IPS-15b (cell line): ENCODE measurements around the gene LAMB1.
A peak's percentile ranks its signal among the peaks of the same experiment; 100 is the strongest.
"Not testable (repeated sequence)": the region's sequence is repeated elsewhere in the genome, so short reads cannot be mapped to it uniquely, and the experiment has no call there.

ENCODE experiments used
- H3K27me3 ChIP-seq: one replicate; pipeline ENCODE4 v1.6.1; 2013; ENCODE audit warnings: low read length; ENCODE audit not compliant: control insufficient read depth, insufficient read depth
- H3K36me3 ChIP-seq: one replicate; pipeline ENCODE4 v1.6.1; 2013; ENCODE audit warnings: low read length; ENCODE audit not compliant: control insufficient read depth, insufficient read depth
- H3K4me1 ChIP-seq: one replicate; pipeline ENCODE4 v1.6.1; 2013; ENCODE audit warnings: mild to moderate bottlenecking, low read length; ENCODE audit not compliant: control insufficient read depth, insufficient read depth
- H3K4me3 ChIP-seq: one replicate; pipeline ENCODE4 v1.5.1; 2013; ENCODE audit warnings: low read depth, low read length
- H3K9ac ChIP-seq: one replicate; pipeline ENCODE4 v1.6.1; 2013; ENCODE audit warnings: low read depth, mild to moderate bottlenecking, low read length
- H3K9me3 ChIP-seq: one replicate; pipeline ENCODE4 v1.6.1; 2013; ENCODE audit warnings: mild to moderate bottlenecking, low read length; ENCODE audit not compliant: control insufficient read depth, insufficient read depth

Gene LAMB1

DNA sequence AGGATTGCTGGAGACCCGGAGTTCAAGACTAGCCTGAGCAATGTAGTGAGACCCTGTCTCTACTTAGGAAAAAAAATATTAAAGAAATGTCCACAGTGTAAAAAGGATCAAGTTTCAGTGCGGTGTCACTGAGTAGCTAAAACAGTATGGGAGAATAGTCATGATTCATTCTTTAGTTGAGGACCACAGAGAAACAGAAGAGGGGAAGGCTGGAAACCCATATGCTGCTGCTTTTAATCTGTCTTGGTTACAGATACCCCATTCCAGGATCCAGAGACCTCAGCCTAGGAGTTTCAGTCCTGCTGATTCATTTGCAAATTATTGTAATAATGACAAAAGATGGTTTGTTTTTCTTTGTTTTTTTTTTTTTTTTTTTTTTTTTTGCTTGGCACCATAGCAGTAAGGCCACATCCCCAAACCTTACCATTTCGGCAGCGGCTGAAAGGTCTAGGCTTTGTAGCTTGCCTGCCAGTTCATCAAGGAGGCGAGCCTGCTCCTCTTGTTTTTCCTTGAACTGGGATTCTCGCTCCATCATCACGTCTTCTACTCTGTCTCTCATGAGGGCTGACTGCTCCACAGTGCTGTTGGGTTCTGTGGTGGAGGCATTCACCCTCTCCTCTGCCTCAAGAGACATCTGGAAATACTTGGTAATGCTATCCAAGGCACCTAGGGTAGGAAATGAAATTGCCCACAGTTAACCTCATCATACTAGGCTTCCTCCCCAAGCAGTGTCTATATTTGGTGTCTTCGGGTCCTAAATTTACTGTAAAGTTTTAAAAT, 67.8 kb downstream of the LAMB1 start:
- Histone ChIP-seq H3K9me3 (no peaks in the 10 kb centered on the region), H3K27me3 (no peaks in the 10 kb centered on the region), H3K9ac (no peak overlapping the region), H3K36me3 (peaks cover 3% of the 10 kb centered on the region), H3K4me3 (no peak overlapping the region), H3K4me1 (peaks cover 48% of the 10 kb centered on the region)

DNA sequence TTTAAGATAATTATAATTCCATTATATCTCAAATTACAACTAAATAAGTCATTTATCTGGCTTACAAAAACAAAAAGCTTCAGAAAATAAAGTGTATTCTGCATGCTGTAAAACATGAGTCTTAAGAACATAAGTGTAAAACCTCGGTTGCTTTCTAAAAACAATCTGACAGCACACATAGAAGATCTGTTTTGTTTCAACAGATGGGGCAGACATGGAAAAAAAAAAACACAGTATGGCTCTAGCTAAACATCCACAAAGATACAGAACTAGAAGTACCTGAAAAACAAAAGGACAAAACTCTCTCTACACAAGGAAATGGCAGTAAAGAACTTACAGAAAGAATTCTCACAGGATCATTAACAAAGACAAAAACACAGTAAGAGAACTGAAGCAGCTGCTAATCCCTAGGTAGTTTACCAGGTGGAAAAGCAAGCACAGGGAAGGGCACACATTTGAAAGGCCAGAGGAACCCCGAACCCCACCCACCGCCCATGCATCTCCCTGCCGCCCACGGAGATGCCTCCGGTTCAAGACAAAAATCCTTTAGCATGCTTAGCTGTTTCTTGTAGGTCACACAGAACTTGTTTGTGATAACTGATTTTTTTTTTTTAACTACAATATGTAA, 69.5 kb downstream of the LAMB1 start:
- H3K4me3 ChIP-seq: no peak overlapping the region
- H3K36me3 ChIP-seq: peaks cover 7% of the 10 kb centered on the region
- no peak overlapping the region for H3K9ac ChIP-seq
- H3K27me3 ChIP-seq: no peaks in the 10 kb centered on the region
- no peaks in the 10 kb centered on the region for H3K9me3 ChIP-seq
- H3K4me1 ChIP-seq: peaks cover 48% of the 10 kb centered on the region

DNA sequence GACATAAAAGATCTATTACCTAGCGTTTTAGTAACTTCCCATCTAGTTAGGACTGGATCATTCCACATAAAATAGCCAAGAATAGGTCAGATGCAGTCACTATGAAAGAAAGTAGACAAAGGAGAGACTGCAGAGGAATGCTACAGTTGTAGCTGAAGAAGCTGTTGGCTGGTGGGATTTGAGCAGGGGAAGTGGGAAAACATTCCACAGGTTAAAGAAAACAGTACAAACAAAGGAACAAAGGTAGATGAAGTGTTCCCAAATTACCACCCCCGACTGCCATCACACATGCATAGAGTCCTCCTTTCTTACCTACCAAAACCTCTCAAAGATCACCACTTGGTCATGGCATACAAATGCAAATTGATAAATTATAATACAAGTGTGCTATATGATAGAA, 70.2 kb downstream of the LAMB1 start:
- Histone ChIP-seq H3K9me3 (no peaks in the 10 kb centered on the region), H3K9ac (no peak overlapping the region), H3K4me1 (peaks cover 48% of the 10 kb centered on the region), H3K4me3 (peak overlapping the region; percentile 4), H3K36me3 (peaks cover 7% of the 10 kb centered on the region), H3K27me3 (no peaks in the 10 kb centered on the region)

DNA sequence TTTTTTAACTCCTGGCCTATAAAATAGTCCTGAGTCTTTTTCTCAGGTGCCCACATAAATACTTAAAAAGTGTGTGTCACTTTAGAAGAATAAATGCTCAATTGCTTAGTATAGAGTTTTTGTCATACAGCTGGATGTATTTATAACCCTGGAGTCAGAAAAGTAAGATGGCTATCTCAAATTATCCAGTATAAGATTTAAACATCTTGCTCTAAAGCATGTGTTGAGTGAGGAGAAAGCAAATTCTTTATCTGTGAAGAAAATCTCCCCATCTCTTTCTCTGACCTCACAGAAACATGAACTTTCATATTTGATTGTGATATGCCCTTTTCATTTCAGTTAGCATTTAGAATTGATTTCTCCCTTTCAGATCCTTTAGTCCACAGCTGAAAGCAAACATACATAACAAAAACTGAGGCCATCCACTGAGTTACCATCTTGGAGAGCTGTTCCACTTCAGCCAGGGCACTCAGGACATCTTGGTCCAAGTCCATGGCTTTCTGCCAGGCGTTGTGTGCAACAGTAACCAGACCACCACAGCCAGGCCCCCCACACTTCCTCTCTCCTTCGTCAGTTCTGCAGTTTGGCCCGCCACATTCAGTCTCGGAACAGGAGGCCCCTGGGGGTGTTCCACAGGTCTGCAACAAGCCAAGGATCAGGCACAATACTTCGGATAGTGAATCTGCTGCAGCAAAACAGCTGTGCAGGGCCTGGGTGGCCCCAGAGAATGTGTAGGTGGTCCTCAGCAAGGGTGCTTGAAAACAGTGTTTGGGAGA, 71.0 kb downstream of the LAMB1 start:
- H3K9me3 ChIP-seq: no peaks in the 10 kb centered on the region
- peak overlapping the region; percentile 4 for H3K4me3 ChIP-seq
- peaks cover 7% of the 10 kb centered on the region for H3K36me3 ChIP-seq
- peaks cover 48% of the 10 kb centered on the region for H3K4me1 ChIP-seq
- no peak overlapping the region for H3K9ac ChIP-seq
- H3K27me3 ChIP-seq: no peaks in the 10 kb centered on the region

DNA sequence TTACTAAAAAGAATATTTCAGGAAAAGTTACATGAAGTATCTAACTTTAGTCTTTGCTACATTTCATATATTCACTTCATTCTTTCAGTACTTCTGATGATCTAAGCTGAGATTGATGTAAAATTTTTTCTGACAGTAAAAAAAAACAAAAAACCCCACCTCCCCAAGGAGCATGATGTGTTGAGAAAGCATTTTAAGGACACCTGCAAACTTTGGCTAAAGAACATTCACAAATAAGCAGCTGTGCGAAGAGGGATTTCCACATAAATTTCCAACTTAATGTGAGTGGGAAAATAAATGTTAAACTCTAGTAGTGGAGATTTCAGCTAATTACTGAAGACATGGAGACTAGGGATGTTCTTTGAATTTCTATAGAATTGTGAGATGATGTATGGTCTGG, 76.5 kb downstream of the LAMB1 start:
- no peak overlapping the region for H3K9ac ChIP-seq
- no peaks in the 10 kb centered on the region for H3K9me3 ChIP-seq
- no peak overlapping the region for H3K4me3 ChIP-seq
- no peaks in the 10 kb centered on the region for H3K27me3 ChIP-seq
- H3K4me1 ChIP-seq: peaks cover 20% of the 10 kb centered on the region
- H3K36me3 ChIP-seq: peaks cover 7% of the 10 kb centered on the region

DNA sequence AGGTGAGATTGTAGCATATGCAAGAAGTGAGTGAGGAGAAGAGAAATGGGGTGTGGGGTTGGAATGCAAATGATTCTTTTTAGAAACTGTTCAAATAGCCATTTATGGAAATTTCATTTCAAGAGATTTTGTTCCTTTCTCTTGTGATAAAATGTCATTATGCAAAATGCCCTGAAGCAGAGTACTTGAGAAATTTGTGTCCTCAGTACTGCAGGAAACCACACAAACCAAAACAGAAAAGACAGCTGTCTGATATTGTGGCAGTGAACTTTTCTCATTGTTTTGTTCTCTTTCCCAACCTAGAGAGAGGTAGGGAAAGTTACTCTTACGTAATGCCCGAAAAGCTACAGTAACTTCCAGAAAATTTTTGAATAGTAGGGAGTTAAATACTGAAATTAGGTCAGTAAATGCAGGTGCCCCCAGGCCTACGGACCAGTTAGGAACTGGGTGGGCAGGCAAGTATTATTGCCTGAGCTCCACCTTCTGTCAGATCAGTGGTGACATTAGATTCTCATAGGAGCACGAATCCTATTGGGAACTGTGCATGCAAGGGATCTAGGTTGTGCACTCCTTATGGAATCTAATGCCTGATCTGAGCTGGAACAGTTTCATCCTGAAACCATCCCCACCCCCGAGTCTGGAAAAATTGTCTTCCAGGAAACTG, 78.0 kb downstream of the LAMB1 start:
- Histone ChIP-seq H3K9me3 (no peaks in the 10 kb centered on the region), H3K27me3 (no peaks in the 10 kb centered on the region), H3K36me3 (peaks cover 4% of the 10 kb centered on the region), H3K4me3 (no peak overlapping the region), H3K4me1 (peaks cover 18% of the 10 kb centered on the region), H3K9ac (no peak overlapping the region)

DNA sequence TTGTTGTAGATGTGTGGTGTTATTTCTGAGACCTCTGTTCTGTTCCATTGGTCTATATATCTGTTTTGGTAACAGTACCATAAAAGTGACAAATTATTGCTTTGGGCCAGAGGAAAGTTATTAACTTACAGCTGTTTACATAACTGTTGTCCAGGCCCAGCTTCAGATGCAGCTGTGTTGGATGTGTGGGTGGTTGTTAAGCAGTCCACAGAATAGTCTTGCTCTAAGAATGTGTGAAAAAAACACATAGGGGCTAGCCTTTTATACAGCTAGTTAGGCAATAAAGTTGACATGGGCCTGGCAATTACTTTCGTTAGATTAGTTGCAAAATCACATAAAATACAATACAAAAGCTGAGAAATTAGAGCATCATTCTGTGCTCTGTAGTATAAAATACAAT, 80.1 kb downstream of the LAMB1 start:
- no peak overlapping the region for H3K4me3 ChIP-seq
- no peak overlapping the region for H3K9ac ChIP-seq
- no peaks in the 10 kb centered on the region for H3K9me3 ChIP-seq
- H3K36me3 ChIP-seq: no peaks in the 10 kb centered on the region
- no peaks in the 10 kb centered on the region for H3K27me3 ChIP-seq
- H3K4me1 ChIP-seq: peaks cover 18% of the 10 kb centered on the region

DNA sequence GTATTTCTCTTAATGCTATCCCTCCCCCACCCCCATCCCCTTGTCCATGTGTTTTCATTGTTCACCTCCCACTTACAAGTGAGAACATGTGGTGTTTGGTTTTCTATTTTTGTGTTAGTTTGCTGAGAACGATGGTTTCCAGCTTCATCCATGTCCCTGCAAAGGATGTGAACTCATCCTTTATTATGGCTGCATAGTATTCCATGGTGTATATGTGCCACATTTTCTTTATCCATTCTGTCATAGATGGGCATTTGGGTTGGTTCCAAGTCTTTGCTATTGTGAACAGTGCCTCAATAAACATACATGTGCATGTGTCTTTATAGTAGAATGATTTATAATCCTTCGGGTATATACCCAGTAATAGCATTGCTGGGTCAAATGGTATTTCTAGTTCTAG, 81.1 kb downstream of the LAMB1 start:
- H3K36me3 ChIP-seq, H3K9ac ChIP-seq: not testable (repeated sequence)

DNA sequence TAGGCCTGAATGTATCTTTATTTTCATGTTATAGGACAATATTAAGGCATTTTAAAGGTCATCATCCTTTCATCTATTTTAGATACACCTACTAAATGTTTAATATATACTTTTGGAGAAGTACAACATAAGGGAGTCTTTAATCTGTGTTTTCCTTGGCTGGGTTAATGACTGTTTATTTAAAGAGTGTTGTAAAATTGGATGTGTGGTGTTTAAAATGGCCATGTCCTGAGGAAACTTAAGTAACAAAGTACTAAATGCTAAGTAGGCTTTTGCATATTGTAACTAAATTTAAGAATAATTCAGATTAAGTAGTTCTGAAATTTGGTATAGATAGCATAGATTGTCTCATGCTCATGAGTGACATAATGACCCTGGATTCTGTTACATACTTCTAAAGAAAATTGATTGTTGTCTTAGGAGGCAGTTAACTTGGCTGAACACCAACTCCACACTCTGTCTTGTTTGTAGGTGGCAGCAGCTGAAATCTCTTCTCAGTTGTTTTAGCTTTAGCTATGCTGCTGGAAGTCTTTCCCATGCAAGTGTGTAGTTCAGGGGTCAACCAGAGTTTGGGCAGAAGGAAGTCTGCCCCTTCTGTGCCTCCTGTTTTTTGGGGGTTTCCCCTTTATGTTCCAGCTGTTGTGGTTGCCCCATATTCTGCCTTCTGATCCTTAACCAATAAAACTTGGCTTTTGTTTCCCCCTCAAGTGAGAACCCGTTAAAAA, 82.8 kb downstream of the LAMB1 start:
- Histone ChIP-seq H3K36me3 (no peaks in the 10 kb centered on the region), H3K9me3 (no peaks in the 10 kb centered on the region), H3K9ac (no peak overlapping the region), H3K27me3 (no peaks in the 10 kb centered on the region), H3K4me1 (peaks cover 14% of the 10 kb centered on the region), H3K4me3 (no peak overlapping the region)

More for the DNA sequence above, 81.1 kb downstream of the LAMB1 start:
- not testable (repeated sequence) for H3K4me3 ChIP-seq, H3K27me3 ChIP-seq, H3K9me3 ChIP-seq
- H3K4me1 ChIP-seq: peaks cover 18% of the 10 kb centered on the region

DNA sequence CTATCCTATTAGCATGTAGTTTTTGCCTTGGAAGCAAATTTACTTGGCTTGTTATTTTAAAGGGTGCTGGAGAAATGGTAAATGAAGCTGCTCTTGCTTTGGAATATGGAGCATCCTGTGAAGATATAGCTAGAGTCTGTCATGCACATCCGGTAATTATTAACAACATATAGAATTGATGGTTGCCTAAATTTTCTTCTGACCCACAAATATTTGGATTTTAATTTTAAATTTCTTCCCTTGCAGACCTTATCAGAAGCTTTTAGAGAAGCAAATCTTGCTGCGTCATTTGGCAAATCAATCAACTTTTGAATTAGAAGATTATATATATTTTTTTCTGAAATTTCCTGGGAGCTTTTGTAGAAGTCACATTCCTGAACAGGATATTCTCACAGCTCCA, 84.0 kb downstream of the LAMB1 start:
- H3K9me3 ChIP-seq: no peaks in the 10 kb centered on the region
- peaks cover 4% of the 10 kb centered on the region for H3K4me1 ChIP-seq
- H3K36me3 ChIP-seq: no peaks in the 10 kb centered on the region
- no peaks in the 10 kb centered on the region for H3K27me3 ChIP-seq
- H3K4me3 ChIP-seq: no peak overlapping the region
- no peak overlapping the region for H3K9ac ChIP-seq
